Fibroblast of skin of back (primary cell): Measurements from ENCODE around the gene FGFR2.

Experiments
- DNase-seq: peaks from one replicate; pipeline ENCODE4 v3.0.0-alpha.2; 2013

Gene FGFR2

GRCh38 chr10:121551210-121551885 is 46.9 kb downstream of the FGFR2 start:
- DNase-seq = no peak

- no peak for DNase-seq
Measured at GRCh38 chr10:121544301-121544869, 53.9 kb downstream of the FGFR2 start.

- no peak for DNase-seq
Measured at GRCh38 chr10:121543545-121543944, 54.7 kb downstream of the FGFR2 start.

GRCh38 chr10:121541450-121542120 is 56.7 kb downstream of the FGFR2 start:
- no peak for DNase-seq

DNA sequence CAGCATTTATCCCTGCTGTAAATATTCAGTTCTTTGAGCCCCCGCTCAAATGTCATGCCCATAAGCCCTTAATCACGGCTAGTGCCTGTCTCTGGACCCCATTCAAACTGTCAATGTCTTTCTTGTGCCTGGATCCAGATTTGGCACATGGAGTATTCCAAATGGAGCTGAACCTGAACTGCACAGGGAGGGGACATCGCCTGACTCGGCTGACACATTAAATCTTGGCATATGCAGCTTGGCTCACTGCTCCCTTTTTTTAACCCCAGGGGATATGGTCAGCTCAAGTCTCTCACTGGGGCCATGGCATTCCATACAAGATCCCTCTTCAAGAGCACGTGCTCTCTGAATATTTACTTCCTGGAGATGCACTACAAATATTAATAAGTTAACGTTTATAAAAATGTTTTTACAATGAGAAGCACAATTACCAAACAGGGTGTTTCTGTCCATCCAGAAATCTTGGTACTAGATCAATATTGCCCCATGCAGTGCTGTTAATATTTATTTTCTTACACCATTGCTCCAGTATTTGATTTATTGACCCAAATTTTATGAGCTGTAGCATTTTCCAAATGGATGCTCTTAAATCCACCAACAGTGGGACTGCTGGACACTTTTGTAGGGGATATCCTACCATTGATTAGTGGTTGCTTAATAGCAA is 57.4 kb downstream of the FGFR2 start:
- no peak for DNase-seq

DNA sequence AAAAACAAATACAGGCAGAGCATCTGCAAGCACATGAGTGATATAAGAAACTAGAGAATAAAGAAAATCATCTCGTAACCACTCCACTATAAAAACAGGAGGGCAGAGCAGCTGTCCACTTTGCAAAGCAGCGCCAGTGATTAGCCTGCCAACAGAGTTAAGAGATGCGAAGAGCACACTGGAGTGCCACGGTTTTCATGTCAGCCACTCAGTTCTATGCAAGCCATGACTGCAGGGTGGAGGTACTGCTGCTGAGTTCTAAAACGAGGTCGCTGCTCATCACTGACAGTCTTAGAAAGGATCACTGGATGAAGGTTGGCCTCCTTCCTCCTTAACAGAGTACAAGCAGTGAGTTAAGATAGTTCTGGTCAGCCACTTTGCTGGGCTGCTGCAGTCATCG is 58.5 kb downstream of the FGFR2 start:
- no peak for DNase-seq

- peak; percentile 39 for DNase-seq
Measured at GRCh38 chr10:121536310-121536913, 61.8 kb downstream of the FGFR2 start.

DNA sequence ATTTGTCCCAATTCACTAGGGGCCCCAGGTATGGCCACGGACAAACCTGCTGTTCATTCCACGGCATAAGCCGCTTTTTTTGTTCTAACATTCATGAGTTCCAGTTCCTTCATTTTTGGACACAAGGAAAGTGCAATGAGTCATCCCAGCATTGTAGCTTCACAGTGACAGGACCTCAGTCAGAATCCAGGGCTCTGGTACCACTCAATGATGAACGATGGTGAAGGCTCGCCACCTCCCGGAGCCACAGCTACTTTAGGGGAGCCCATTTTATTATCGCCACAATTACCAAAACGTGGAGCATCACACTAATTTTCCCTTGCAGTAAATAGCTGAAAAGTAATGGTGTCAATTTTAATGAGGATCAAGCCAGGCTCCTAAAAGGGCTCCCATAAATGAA is 62.9 kb downstream of the FGFR2 start:
- DNase-seq = no peak

- DNase-seq = no peak
Measured at GRCh38 chr10:121532292-121532864, 65.9 kb downstream of the FGFR2 start.

DNA sequence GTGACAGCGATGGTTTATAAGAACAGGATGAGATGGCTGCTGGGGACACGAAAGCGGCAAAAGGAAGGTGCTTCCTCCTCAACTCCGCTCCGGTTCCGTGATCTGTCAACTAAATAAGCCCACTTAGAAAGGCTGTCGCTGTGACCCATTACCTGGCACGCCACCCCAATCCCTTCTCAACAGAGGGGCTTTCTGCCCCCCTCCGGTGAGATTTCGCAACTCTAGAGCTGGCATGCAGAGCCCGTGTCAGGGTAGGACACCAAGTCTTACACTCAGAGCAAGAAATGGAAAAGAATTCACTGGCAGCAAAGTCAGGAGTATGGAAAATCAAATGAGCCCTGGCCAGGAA is 66.4 kb downstream of the FGFR2 start:
- no peak for DNase-seq

GRCh38 chr10:121531076-121531829 is 67.0 kb downstream of the FGFR2 start:
- DNase-seq = no peak

DNA sequence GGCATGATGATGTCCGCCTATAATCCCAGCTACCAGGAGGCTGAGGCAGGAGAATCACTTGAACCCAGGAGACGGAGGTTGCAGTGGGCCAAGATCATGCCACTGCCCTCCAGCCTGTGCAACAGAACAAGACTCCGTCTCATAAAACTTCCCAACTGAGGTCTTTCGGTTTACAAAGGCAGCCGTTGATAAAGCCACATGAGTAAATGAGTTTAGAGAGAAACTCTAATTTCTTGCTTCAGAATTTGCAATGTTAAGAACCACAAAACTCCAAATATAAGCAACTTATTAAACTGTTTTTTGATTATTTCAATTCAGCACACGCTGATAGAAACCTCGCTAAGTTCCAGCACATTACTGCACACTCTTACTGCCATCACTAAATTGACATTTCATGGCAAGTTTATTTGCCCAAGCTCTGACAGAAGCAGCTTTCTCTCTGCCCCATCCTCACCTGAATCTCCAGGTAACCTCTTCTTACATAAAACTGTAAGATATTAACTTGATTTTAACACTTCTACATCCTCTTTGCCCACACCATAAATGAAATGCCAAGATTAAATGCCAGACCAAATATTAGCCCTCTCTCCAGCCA is 67.7 kb downstream of the FGFR2 start:
- no peak for DNase-seq

DNA sequence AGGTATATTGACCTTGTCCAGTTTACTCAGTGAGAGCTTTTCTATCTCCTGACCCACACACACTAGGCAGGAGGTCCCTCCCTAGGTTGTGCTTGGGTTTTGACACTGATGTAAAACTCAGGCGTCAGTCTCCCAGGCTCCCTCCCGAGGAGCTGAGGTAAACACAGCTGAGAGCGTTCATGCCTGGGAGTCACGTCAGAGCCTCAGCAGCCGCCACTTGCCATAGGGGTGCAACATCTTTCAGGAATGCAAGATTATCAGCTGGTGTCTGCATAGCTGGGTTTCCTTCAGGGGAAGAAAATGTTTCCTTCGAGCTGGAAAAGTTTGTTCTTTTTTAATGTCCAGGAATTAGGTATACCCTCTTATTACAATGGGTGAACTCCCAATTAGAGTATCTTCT is 70.6 kb downstream of the FGFR2 start:
- peak; percentile 84 for DNase-seq

GRCh38 chr10:121526801-121527221 is 71.4 kb downstream of the FGFR2 start:
- DNase-seq = no peak

GRCh38 chr10:121526135-121526790 is 72.0 kb downstream of the FGFR2 start:
- no peak for DNase-seq

DNA sequence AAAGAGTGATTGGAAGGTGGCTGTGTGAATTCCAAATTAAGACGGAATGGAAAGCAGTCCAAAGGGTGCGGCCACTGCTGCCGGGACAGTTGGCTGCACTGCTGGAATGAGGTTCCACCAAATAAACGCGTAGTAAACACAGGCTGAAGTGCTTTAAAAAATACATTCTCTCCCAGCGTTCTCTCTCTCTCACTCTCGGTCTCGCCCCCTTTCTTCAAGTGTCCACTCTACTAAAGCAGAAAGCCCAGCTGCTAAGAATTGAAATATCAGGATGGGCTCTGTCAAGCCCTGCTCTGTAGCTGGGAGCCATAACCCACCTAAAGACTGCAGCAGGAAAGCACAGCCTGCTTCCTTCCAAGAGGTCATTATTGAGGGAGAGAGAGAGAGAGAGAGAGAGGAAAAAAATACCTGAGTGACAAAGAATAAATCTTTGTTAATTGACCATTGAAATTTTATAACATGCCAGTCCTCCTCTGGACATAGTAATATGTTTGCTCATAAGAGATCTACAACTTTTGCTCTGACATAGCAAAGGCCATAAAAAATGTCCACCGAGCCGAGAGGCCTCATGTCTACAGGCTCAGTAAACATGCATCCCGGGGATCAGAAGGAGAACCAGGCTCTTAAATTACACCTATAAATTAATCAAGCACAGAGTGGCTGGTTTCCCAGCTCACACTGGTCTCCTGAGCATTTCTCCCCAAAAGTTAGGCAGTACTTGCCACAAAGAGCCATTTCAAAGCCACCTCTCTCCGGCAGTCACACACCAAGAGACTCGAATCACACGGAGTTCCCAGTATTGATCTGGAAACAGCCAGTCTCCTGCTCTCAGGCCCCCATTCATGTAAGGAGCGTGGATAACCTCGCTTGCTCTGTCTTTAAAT is 72.8 kb downstream of the FGFR2 start:
- DNase-seq = no peak

DNA sequence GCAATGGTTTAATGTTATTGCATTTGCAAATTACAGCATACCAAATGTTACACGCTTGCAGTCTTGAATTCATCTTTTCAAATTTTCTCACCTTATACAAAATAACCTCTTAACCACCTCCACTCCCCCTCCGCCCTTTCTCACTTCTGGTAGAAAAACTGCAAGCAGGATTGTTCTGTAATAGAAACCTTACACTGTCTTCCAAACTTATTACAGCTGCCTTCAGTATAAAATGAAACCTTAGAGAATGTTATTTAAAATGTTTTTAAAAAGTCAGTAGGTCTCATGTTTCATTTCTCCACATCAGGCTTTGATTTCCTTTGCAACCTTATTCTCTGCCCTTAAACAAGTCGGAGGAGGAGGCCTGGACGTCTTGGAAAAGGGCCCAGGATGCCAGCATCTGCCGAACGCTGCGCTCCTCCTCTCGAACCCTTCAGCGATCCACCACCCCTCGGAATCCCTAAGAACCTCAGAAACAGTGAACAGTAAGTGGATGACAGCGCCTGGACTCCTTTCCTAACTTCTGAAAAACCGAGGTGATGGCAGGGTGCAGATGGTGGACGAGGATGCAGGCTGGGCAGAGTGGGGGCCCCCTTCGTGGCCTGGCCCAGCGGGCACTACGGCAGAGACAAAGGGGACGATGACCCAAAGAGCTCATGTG is 74.0 kb downstream of the FGFR2 start:
- peak; percentile 51 for DNase-seq

- DNase-seq = peak; percentile 16
Measured at GRCh38 chr10:121522831-121523230, 75.4 kb downstream of the FGFR2 start.

DNA sequence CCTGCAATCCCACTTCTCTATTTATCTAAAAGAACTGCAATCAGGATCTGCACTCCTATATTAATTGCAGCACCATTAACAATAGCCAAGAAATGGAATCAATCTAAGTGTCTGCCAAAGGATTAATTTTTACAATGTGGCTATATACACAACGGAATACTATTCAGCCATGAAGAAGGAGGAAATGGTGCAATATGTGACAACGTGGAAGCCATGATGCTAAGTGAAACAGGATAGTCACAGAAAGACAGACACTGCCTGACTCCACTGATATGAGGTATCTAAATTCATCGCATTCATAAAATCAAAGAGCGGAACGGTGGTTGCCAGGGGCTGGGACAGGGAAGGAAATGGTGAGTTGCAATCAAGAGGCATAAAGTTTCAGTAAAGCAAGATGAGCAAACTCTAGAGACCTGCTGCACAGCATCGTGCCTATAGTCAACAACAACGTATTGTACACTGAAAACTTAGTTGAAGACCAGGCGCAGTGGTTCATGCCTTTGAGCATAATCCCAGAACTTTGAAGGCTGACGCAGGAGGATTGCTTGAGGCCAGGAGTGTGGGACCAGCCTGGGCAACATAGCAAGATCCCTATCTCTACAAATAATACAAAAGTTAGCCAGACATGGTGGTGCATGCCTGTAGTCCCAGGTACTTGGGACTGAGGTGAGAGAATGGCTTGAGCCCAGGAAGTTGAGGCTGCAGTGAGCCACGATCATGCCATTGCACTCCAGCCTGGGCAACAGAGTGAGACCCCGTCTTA is 76.3 kb downstream of the FGFR2 start:
- DNase-seq = no peak
